ENCODE measurements around the gene C17orf67.

C17orf67 gene

GRCh38 chr17:56824503-56824902 lies 9.2 kb downstream of the C17orf67 start:
- no peak for TF ChIP-seq ZFX (IDR thresholded peaks at IDR 0.05; ENCODE audit: borderline replicate concordance)
- TF ChIP-seq, protein P1, sequence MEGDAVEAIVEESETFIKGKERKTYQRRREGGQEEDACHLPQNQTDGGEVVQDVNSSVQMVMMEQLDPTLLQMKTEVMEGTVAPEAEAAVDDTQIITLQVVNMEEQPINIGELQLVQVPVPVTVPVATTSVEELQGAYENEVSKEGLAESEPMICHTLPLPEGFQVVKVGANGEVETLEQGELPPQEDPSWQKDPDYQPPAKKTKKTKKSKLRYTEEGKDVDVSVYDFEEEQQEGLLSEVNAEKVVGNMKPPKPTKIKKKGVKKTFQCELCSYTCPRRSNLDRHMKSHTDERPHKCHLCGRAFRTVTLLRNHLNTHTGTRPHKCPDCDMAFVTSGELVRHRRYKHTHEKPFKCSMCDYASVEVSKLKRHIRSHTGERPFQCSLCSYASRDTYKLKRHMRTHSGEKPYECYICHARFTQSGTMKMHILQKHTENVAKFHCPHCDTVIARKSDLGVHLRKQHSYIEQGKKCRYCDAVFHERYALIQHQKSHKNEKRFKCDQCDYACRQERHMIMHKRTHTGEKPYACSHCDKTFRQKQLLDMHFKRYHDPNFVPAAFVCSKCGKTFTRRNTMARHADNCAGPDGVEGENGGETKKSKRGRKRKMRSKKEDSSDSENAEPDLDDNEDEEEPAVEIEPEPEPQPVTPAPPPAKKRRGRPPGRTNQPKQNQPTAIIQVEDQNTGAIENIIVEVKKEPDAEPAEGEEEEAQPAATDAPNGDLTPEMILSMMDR (IDR thresholded peaks at IDR 0.05): no peak
- H3K27ac ChIP-seq: no peak overlapping the region

DNA sequence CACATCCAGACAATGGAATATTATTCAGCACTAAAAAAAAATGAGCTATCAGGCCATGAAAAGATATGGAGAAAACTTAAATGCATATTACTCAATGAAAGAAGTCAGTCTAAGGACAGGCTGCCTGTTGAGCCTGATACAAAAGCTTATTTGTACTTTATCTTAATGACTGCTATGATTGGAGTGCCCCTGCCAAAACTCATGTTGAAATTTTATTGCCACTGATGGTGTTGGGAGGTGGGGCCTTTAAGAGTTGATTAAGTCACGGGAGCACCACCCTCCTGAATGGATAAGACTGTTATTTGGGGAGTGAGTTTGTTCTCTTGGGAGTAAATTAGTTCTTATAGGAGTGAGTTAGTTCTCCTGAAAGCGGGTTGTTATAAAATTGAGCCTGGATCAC lies 9.9 kb downstream of the C17orf67 start:
- no peak for TF ChIP-seq ZFX (IDR thresholded peaks at IDR 0.05; ENCODE audit: borderline replicate concordance)
- TF ChIP-seq, protein P1 (IDR thresholded peaks at IDR 0.05): no peak

DNA sequence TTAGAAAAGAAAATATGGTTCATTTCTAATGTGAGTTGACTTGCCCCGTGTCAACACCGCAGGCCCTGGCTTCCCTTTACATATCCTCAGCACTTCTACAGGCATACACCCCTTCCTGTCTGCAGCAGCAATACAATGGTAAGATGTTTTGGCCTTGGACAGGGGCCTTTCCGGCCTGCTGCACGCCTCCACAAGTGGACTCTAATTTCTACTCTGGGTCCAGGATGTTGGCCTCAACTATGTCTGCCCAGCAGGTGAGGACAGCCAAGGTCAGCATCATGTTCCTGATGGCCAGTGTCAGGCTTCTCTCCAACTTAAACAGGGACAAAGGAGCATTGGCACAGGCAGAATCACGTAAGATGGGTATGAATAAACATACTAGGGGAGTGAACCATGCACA lies 11.0 kb downstream of the C17orf67 start:
- no peak overlapping the region for H3K27ac ChIP-seq
- TF ChIP-seq ZFX (IDR thresholded peaks at IDR 0.05; ENCODE audit: borderline replicate concordance): no peak
- TF ChIP-seq, protein P1 (IDR thresholded peaks at IDR 0.05): no peak

More for the DNA sequence above, 9.9 kb downstream of the C17orf67 start:
- no peak overlapping the region for H3K27ac ChIP-seq

DNA sequence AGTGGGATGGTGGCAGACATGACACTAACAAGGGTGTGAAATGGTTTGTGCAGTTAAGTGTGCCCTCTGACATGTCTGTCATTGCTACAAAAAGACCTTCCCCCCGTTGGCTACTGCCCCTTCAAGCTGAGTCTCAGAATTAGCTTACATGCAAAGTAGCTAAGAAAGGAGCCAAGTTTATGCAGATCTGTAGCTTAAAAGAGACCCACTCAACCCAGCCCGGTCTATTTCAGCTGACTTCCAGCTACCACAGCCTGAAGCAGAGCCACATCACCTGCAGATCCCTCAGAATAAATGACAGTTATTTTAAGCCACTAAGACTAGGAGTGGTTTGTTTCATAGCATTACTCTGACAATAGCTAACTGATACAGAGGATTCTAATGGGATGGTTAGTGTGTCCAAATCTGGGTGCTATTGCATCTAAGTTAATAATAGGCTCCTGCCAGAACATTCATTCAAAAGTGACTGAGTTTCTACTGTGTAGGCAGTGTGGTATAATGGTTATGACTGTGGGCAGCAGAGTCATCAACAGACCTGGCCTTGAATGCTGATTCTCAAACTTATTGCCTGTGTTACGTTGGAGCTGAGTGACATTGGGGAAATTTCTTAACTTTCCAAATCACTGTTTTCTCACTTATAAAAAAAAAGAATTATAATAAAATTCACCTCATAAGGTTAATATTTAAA lies 11.7 kb downstream of the C17orf67 start:
- TF ChIP-seq, protein P1 (IDR thresholded peaks at IDR 0.05): no peak
- TF ChIP-seq ZFX (IDR thresholded peaks at IDR 0.05; ENCODE audit: borderline replicate concordance): no peak
- no peak overlapping the region for H3K27ac ChIP-seq

- TF ChIP-seq ZFX (IDR thresholded peaks at IDR 0.05; ENCODE audit: borderline replicate concordance): no peak
- TF ChIP-seq, protein P1 (IDR thresholded peaks at IDR 0.05): no peak
- H3K27ac ChIP-seq: no peak overlapping the region
These were observed 13.5 kb downstream of the C17orf67 start for GRCh38 chr17:56820207-56820606.

GRCh38 chr17:56819431-56820145 lies 14.1 kb downstream of the C17orf67 start:
- TF ChIP-seq ZFX (IDR thresholded peaks at IDR 0.05; ENCODE audit: borderline replicate concordance): no peak
- TF ChIP-seq, protein P1 (IDR thresholded peaks at IDR 0.05): peak; percentile 88
- H3K27ac ChIP-seq: no peak overlapping the region

DNA sequence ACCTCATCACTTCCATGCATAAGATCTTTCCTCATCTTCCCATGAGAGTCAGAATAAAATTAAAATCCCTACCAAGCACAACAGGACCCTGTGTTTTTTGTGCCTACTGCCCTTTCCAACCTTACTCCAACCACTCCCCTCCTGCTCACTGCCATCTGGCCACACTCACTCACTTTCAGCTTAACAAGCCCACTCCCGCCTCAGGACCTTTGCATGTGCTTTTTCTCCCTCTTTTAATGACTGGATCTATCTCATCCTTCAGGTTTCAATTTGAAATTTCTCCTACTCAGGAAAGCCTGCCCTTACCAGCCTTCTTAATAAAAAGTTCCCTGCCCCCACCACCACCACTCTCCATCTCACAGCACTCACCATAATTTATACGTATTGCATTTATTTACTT lies 14.7 kb downstream of the C17orf67 start:
- TF ChIP-seq, protein P1 (IDR thresholded peaks at IDR 0.05): no peak
- no peak for TF ChIP-seq ZFX (IDR thresholded peaks at IDR 0.05; ENCODE audit: borderline replicate concordance)
- no peak overlapping the region for H3K27ac ChIP-seq

Measured in 22Rv1 (cell line).